Neural crest cell (in vitro differentiated cells): ENCODE results near the gene MICALL2. TPM values are rescaled to one million over a fixed set of nuclear protein-coding genes. Genes with fewer than 3 reads are reported as not detected.

Source experiments
- DNase-seq: peaks from one replicate; pipeline ENCODE4 v3.0.0; 2021; ENCODE audit warnings: low read depth, mixed read lengths, low spot score
- H3K27ac Mint-ChIP-seq: one replicate; pipeline ENCODE4 v1.8.0; 2021; ENCODE audit warnings: mild to moderate bottlenecking, mixed read lengths; ENCODE audit not compliant: unreplicated experiment
- H3K27me3 Mint-ChIP-seq: 2 replicates; pipeline ENCODE4 v1.8.0; 2021; ENCODE audit warnings: low read depth, mild to moderate bottlenecking, mixed read lengths
- H3K36me3 Mint-ChIP-seq: 2 replicates; pipeline ENCODE4 v1.8.0; 2021; ENCODE audit warnings: low read depth, mild to moderate bottlenecking, mixed read lengths
- H3K4me1 Mint-ChIP-seq: 2 replicates; pipeline ENCODE4 v1.8.0; 2021; ENCODE audit warnings: mixed read lengths
- H3K4me3 Mint-ChIP-seq: one replicate; pipeline ENCODE4 v1.8.0; 2021; ENCODE audit warnings: mild to moderate bottlenecking, mixed read lengths
- H3K9me3 Mint-ChIP-seq: 2 replicates; pipeline ENCODE4 v1.8.0; 2021; ENCODE audit warnings: mixed read lengths
- total RNA-seq: library from RNA; stranded (reverse); gene quantifications from 2 replicates; pipeline ENCODE4 v1.2.1, GENCODE V29; 2021
- TF ChIP-seq, protein P1 (sequence below): fragments of 200-600 bp; sonication (generic); conservative IDR thresholded peaks from 2 replicates; pipeline ENCODE4 v1.5.0; 2021; ENCODE audit warnings: antibody characterized with exemption, mild to moderate bottlenecking

Gene MICALL2
- total RNA-seq, 1 donor from 2014 or later: 18.7 TPM

DNA sequence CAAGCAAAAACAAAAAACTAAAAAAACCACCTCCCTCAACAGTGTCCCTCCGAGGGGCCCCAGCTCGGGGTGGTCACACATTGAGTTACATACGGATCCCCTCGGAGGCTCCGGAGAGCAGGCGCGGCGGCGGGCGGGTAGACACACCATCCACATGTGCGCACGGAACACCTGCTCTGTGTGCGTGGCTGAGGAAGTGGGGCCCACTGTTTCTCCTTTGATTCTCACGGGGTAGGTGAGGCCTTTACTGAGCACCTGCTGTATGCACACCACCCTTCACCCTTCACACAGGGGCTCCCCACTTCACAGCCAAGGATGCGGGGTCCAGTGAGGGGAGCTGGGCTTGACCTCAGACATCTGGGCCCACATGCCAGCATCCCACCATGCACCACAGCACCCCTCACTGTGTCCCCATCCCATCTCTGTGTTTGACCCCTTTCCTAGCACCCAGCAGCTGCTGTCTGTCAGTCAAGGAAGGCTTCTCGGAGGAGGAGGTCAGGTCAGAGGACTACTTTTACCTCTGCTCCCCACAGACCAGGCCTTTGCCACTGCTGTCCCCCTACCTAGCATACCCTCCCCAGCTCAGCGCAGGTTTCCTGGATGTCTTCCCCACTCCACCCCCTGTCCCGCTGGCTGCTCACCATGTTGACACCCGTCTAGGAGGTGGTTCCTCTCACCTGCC lies 71.1 kb downstream of the MICALL2 start:
- DNase-seq: no peak
- Mint-ChIP-seq H3K27me3 (peaks cover 54% of the 10 kb centered on the region), H3K27ac (no peak overlapping the region), H3K4me3 (no peak overlapping the region), H3K4me1 (no peaks in the 10 kb centered on the region), H3K9me3 (no peaks in the 10 kb centered on the region), H3K36me3 (no peaks in the 10 kb centered on the region)
- TF ChIP-seq, protein P1, sequence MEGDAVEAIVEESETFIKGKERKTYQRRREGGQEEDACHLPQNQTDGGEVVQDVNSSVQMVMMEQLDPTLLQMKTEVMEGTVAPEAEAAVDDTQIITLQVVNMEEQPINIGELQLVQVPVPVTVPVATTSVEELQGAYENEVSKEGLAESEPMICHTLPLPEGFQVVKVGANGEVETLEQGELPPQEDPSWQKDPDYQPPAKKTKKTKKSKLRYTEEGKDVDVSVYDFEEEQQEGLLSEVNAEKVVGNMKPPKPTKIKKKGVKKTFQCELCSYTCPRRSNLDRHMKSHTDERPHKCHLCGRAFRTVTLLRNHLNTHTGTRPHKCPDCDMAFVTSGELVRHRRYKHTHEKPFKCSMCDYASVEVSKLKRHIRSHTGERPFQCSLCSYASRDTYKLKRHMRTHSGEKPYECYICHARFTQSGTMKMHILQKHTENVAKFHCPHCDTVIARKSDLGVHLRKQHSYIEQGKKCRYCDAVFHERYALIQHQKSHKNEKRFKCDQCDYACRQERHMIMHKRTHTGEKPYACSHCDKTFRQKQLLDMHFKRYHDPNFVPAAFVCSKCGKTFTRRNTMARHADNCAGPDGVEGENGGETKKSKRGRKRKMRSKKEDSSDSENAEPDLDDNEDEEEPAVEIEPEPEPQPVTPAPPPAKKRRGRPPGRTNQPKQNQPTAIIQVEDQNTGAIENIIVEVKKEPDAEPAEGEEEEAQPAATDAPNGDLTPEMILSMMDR: no peak

DNA sequence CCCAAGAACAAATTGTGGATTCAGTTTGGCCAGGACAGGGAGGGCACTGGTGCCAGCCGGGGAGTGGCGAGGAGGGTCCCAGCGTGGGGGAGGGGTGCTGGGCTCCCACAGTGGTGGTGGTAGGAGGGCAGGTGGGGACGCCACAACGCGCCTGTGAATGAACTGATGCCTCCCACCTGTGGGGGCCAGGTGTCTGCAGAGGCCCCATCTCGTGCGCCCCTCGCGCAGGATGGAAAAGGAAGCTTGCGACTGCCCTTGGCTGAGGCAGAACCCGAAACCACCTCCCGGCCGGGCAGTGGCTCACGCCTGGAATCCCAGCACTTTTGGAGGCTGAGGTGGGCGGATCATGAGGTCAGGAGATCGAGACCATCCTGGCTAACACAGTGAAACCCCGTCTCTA lies 72.0 kb downstream of the MICALL2 start:
- no peaks in the 10 kb centered on the region for H3K9me3 Mint-ChIP-seq
- H3K27ac Mint-ChIP-seq: no peak overlapping the region
- no peak overlapping the region for H3K4me3 Mint-ChIP-seq
- no peak for DNase-seq
- H3K36me3 Mint-ChIP-seq: no peaks in the 10 kb centered on the region
- TF ChIP-seq, protein P1: no peak
- no peaks in the 10 kb centered on the region for H3K4me1 Mint-ChIP-seq
- H3K27me3 Mint-ChIP-seq: peaks cover 60% of the 10 kb centered on the region

- no peak for DNase-seq
- peaks cover 61% of the 10 kb centered on the region for H3K27me3 Mint-ChIP-seq
- H3K27ac Mint-ChIP-seq: no peak overlapping the region
- TF ChIP-seq, protein P1: no peak
- no peak overlapping the region for H3K4me3 Mint-ChIP-seq
- H3K9me3 Mint-ChIP-seq: no peaks in the 10 kb centered on the region
- H3K4me1 Mint-ChIP-seq: no peaks in the 10 kb centered on the region
- H3K36me3 Mint-ChIP-seq: no peaks in the 10 kb centered on the region
Observed at GRCh38 chr7:1386623-1387220, 72.5 kb downstream of the MICALL2 start.

DNA sequence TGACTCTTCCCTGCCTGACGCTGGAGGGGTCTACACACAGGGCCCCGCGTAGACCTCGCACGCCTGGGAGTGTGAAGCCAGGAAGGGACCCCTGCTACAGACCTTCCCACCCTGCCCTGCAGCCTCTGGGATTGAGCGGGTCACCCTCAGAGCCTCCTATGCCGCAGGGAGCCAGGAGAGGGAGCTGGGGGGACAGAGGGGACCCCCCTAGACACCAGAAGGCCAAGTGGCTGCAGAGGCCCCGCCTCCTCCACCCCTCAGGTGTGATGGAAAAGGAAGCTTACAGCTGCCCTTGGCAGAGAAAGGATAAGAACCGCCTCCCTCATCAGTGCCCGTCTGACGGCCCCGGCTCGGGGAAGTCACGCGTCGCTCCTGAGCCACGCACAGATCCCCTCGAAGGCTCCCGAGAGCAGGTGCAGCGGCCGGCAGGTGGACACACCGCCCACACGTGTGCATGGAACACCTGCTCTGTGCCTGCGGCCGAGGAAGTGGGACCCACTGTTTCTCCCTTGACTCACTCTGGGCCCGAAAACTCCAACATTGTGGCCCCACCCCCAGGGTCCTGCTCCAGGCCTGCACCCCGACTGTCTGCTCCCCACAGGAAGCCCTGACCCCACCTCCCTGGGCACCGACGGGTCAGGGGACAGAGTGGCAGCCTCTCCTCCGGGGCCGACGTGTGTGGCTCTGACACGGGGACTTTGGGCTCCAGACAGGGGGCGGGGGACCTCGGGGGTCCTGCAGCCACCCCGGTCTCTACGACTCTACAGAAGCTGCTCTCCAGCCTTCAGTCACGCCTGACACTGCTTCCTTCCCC lies 73.3 kb downstream of the MICALL2 start:
- Mint-ChIP-seq H3K36me3 (no peaks in the 10 kb centered on the region), H3K9me3 (no peaks in the 10 kb centered on the region), H3K4me3 (no peak overlapping the region), H3K4me1 (no peaks in the 10 kb centered on the region), H3K27ac (no peak overlapping the region), H3K27me3 (peaks cover 58% of the 10 kb centered on the region)
- TF ChIP-seq, protein P1: no peak
- no peak for DNase-seq

GRCh38 chr7:1385086-1385808 lies 74.0 kb downstream of the MICALL2 start:
- Mint-ChIP-seq H3K9me3 (no peaks in the 10 kb centered on the region), H3K4me3 (no peak overlapping the region), H3K27me3 (peaks cover 53% of the 10 kb centered on the region), H3K27ac (no peak overlapping the region), H3K36me3 (no peaks in the 10 kb centered on the region), H3K4me1 (no peaks in the 10 kb centered on the region)
- TF ChIP-seq, protein P1: no peak
- no peak for DNase-seq
